Daoy (cell line): ENCODE data around the gene SUGP2. TPM values are rescaled to one million over a fixed set of nuclear protein-coding genes. Genes with fewer than 3 reads are reported as not detected.
A peak's percentile ranks its signal among the peaks of the same experiment; 100 is the strongest.
"Not testable (repeated sequence)": the region's sequence is repeated elsewhere in the genome, so short reads cannot be mapped to it uniquely, and the experiment has no call there.

Source experiments
- DNase-seq: peaks from one replicate; pipeline ENCODE4 v3.0.0-alpha.2; 2015; ENCODE audit warnings: low read depth
- total RNA-seq: library from RNA; depleted of rRNA; stranded (reverse); fragments of >200 nt; shearing (Covaris generic); gene quantifications from 2 replicates; pipeline ENCODE4 v1.2.3, GENCODE V29; 2014

SUGP2 gene
- total RNA-seq, 1 experiment from 2014 or later, result 31.9 TPM

DNA sequence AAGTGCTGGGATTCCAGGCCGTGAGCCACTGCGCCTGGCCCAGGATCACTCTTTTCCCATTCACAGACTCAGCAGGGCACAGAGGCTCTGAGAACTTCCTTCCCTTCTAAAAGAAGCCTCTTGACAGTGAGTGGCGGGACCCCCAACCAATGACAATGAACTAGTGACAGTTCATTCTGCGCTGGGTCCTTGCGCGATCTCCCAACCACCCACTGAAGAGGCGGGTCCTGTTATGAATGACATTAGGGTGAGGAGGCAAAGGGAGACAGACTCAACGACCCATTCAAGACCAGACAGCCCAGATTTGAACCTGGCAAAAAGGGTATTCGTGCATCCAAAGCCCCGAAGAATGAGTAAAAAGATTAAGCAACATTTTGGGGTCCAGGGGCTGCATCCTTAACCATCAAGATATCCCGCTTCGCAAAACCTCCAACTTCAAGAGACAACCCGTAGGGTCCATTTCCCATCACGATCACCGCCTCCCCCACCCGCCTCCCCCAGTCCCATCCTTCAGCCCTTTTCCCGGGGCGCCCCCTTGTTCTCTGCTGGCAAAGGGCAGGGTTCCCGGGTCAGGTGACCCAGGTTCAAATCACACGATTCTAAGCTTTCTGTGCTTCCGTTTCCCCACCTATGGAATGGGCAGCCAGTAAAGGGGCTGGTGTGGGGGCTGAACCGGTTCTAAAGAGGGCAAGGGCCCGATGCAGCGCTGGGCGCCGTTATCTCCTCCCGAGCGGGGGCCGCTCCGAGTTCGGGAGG is 719 bp downstream of the SUGP2 start:
- DNase-seq, result peak; percentile 81

- no peak for DNase-seq
Measured at GRCh38 chr19:19031891-19032290, 1.4 kb downstream of the SUGP2 start.

GRCh38 chr19:19028526-19028925 is 4.8 kb downstream of the SUGP2 start:
- no peak for DNase-seq

- DNase-seq, result no peak
Measured at GRCh38 chr19:19027228-19027627, 6.1 kb downstream of the SUGP2 start.

- no peak for DNase-seq
Measured at GRCh38 chr19:19026299-19026971, 6.9 kb downstream of the SUGP2 start.

GRCh38 chr19:19025861-19026260 is 7.5 kb downstream of the SUGP2 start:
- DNase-seq, result no peak

DNA sequence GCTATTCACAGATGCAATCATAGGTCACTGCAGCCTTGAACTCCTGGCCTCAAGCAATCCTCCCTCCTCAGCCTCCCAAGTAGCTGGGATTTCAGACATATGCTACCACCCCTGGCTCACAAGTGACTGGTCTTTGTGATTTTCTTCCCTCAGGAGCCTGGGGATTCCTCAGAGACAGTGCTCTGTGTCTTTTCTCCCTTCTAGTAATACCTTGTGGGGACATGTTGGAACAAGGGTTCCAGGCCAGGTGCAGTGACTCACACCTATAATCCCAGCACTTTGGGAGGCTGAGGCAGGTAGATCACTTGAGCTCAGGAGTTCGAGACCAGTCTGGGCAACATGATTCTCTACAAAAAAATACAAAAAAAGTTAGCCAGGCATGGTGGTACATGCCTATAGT is 9.9 kb downstream of the SUGP2 start:
- DNase-seq, result not testable (repeated sequence)

GRCh38 chr19:19022380-19022961 is 10.8 kb downstream of the SUGP2 start:
- DNase-seq, result no peak

GRCh38 chr19:19021115-19021514 is 12.2 kb downstream of the SUGP2 start:
- DNase-seq, result no peak

- DNase-seq, result no peak
Measured at GRCh38 chr19:19010551-19010950, 22.8 kb downstream of the SUGP2 start.

GRCh38 chr19:19009951-19010350 is 23.4 kb downstream of the SUGP2 start:
- no peak for DNase-seq

DNA sequence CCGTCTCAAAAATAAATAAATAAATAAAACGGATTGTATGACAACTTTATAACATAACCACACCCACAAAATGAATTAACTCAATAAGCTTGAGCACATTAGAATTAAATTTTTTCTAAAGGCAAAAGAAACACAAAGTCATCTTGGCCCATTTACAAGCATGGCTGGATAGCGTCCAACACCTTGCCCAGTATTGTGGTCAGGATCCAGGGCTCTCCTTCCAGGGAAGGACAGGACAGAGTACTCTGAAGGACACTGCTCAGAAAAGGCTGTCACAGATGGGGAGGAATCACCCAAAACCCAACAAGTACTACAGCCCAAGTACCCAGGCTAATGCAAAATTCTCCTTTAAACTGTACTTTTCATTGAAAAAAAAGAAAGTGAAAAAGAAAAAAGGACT is 27.1 kb downstream of the SUGP2 start:
- no peak for DNase-seq

GRCh38 chr19:19004144-19004543 is 29.2 kb downstream of the SUGP2 start:
- no peak for DNase-seq

GRCh38 chr19:18999896-19000620 is 33.3 kb downstream of the SUGP2 start:
- DNase-seq, result no peak

DNA sequence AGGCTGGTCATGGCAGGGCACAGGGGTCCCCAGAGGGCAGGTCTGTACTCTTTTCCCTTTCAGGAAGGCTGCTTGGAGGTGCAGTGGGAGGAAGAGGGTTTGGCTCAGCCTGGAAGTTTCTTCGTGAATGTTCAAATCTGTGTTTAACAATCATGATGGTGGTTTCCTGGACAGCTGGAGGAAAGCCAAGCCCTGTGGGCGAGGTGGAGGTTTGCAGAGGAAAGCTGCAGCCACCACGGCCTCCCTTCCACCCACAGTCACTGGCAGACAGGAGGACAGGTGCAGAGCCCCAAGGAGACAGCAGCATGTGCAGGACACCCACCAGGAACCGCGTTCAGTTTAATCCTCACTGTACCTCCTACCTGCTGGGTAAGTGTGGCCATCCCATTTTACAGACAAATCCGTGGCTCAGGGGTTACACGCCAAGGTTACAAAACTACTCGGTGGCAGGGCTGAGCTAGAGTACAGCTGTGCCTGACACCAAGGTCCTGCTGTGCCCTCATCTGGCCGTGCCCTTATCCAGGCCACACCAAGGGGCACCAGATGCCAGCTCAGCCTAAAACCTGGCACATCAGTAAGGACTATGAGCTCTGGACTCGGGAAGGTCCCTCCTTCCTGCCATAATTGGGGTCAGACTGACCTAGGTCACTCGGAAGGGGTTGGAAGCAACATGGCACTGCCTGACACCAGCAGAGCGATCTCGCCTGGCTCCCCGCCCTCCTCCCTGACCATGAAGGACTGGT is 34.1 kb downstream of the SUGP2 start:
- DNase-seq, result peak; percentile 49

GRCh38 chr19:18998276-18998675 is 35.0 kb downstream of the SUGP2 start:
- DNase-seq, result no peak

DNA sequence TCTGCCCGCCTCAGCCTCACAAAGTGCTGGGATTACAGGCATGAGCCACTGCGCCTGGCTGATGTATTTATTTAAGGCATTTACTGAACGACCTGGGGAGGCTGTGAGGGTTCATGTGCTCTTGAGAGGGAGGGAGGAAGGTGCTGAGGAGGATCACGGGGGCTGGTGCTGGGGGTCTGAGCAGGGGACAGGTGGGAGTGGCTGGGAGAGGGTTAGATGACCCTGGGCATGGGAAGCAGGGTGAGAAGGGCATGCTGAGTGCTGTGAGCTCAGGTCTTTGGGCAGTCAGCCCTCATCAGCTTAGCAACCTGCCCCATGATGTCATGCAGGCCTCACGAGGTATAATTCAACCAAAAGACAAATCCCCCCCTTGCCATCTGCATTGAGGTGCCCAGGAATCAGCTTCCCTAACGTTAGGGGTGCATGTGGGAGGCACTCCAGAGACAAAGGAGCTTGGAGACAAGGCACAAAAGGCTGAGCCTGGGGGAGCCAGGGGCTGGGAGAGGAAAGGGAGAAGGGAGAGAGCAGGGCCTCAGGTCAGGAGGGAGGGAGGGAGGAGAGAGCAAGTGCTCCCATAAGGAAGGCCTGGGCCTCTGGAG is 36.4 kb downstream of the SUGP2 start:
- no peak for DNase-seq

- DNase-seq, result no peak
Measured at GRCh38 chr19:18996351-18996750, 37.0 kb downstream of the SUGP2 start.

- DNase-seq, result peak; percentile 58
Measured at GRCh38 chr19:18995804-18996241, 37.5 kb downstream of the SUGP2 start.

DNA sequence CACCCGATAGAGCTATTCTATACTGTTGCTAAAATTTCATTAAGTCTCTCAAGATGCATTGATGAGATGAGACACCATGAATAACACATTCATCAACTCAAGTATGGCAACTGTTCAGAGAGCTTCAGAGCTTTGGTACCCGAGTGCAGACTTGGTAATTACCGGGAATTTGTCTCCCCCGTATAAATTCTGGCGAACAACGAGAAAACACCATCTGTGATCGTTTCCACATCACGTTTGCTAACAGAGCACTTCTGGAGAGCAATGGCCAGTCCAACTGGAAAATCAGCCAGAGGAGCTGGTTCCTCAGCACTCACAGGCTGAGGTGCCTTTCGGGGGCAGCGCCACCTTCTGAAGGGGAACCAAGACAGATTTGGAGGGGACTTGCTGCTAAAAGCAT is 40.2 kb downstream of the SUGP2 start:
- DNase-seq, result no peak

DNA sequence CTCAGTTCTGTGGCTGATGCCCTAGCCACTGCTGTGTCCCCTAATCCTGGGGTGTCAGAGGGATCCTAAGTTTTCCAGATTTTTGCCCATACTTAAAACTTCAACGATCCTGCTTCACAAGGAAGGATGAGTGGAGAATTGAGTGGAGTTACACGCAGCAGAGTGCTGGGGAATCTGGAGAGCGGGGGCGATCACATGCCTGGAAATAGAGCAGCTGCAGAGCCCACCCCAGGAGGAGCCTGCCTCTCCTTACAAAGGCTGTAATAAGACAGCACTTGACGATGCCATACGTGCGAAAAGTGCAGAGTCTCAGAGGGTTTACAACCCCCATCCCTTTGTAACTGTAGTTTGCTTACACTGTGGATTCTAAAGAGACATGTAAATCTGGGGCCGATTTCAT is 40.6 kb downstream of the SUGP2 start:
- no peak for DNase-seq
